GM12801 (cell line): ENCODE results near the gene RCOR2.

ENCODE experiments used
- TF ChIP-seq, protein P1 (sequence below): IDR thresholded peaks from one replicate; pipeline ENCODE4 v1.5.1; 2011; ENCODE audit warnings: control low read depth; ENCODE audit not compliant: insufficient read length; ENCODE audit errors: extremely low read depth

RCOR2 gene

DNA sequence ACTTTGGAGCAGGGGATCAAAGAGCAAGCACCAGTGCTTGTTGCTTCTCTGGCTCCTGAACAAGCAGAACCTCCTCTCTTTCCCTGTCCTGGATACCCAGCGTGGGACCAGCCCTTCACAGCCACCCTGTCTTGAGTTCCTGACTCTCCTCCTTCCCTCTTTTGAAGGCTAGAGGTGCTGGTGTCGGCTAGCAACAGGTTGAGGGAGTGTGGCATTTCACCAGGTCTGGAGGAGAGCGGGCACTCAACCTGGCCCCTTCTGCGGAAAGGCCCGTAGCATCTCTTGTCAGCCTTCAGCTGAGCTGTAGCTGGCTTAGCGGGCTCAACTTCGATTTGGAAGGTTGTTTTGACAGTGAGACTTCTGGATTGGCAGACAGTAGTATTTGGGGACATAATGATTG lies 26.6 kb downstream of the RCOR2 start:
- TF ChIP-seq, protein P1, sequence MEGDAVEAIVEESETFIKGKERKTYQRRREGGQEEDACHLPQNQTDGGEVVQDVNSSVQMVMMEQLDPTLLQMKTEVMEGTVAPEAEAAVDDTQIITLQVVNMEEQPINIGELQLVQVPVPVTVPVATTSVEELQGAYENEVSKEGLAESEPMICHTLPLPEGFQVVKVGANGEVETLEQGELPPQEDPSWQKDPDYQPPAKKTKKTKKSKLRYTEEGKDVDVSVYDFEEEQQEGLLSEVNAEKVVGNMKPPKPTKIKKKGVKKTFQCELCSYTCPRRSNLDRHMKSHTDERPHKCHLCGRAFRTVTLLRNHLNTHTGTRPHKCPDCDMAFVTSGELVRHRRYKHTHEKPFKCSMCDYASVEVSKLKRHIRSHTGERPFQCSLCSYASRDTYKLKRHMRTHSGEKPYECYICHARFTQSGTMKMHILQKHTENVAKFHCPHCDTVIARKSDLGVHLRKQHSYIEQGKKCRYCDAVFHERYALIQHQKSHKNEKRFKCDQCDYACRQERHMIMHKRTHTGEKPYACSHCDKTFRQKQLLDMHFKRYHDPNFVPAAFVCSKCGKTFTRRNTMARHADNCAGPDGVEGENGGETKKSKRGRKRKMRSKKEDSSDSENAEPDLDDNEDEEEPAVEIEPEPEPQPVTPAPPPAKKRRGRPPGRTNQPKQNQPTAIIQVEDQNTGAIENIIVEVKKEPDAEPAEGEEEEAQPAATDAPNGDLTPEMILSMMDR, result no peak

- TF ChIP-seq, protein P1, result no peak
Observed at GRCh38 chr11:63889344-63889743, 27.6 kb downstream of the RCOR2 start.

- TF ChIP-seq, protein P1, result no peak
Observed at GRCh38 chr11:63888170-63889086, 28.5 kb downstream of the RCOR2 start.

DNA sequence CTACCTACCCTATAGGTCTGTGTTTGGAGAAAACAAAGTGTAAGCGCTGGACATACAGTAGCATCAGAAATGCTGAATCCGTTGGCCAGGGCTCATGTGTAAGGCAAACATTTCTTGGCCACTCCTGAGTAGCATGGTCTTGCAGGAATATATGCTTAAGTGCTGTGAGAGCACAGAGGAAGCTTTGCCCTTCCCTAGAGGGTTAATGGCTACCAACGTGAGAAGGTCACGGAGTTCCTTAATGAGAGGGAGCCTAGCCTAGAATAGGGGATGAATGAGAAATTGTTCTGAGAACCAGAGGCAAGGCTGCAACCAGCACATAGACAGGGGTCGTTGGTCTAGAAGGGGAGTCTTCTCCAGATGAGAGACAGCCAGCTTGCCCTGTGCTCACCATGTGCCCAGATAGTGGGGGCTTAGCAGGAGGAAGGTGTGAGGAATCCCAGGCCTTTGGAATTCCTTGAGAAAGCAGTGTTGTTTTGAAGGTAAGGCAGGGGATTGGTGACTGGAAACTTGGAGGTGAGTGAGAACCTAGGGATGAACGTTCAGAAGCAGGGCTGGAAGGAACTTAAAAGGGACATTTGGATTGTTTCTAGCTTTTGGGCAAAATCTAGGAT lies 29.5 kb downstream of the RCOR2 start:
- TF ChIP-seq, protein P1, result no peak

DNA sequence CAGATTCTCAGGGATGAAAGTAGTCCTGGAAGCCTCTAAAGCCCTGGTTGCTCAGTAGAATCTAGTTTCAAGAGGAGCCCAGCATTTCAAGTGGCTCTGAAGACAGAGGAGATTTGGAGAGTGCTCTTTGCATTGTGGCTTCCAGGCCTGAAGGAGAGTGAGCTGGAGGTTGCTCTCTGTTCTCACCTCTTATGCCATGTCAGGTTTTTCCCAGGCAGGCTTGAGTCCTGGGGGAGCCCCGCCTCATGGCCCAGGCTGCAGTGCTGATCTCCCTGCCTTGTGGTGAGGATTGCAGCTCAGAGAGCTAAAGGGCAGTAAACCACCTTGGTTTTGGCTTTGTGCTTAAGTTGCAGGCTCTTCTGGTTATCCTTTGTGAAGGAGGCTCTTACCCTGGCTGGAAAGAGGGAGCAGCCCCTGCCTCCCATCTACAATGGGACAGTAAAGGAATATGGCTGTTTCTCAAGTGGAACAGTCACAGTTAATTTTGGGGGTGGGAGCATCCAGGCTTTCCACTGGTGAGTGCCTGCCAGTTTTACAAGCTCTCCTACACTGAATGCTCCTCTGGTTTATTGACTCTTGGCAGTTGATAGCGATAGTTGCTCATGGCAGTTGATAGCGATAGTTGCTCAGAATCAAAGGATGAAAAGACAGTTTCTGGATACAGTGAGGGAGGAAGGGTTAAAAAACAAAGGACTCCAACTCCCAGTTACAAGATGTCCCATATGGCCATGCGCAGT lies 32.6 kb downstream of the RCOR2 start:
- TF ChIP-seq, protein P1, result no peak

DNA sequence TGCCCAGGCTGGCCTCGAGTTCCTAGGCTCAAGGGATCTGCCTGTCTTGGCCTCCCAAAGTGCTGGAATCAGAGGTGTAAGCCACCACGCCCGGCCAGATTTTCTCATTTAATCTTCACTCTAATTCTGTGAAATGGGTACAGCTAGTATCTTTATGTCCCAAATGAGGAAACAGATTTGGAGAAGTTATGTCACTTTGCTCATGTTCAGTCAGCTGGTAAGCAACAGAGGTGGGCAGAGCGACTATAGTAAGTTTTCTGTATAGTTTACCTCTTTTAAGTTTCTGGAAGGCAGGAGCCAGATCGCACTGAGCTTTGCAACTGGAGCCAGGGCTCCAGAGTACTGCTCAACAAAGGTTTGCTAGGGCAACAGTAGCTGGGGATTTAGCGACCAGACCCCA lies 33.2 kb downstream of the RCOR2 start:
- TF ChIP-seq, protein P1, result no peak
